GM21619 (cell line): ENCODE data around the gene GET3.
"Not testable (repeated sequence)": the region's sequence is repeated elsewhere in the genome, so short reads cannot be mapped to it uniquely, and the experiment has no call there.

Experiments
- ATAC-seq: cut with Tn5 transposase; IDR thresholded peaks from one replicate; pipeline ENCODE4 v1.9.1; 2021; ENCODE audit not compliant: unreplicated experiment

Gene GET3

GRCh38 chr19:12736995-12737834 is at the start of gene GET3:
GET3 (plus strand) TSS chr19:12737497; CDS start chr19:12737506, 9 bp downstream.
- ATAC-seq: peak; percentile 71

GRCh38 chr19:12689012-12689411 is 48.3 kb upstream of the GET3 start:
- no peak for ATAC-seq

- ATAC-seq: no peak
These were observed 47.6 kb upstream of the GET3 start for GRCh38 chr19:12689581-12690216.

- ATAC-seq: no peak
These were observed 44.3 kb upstream of the GET3 start for GRCh38 chr19:12692960-12693359.

- ATAC-seq: no peak
These were observed 42.7 kb upstream of the GET3 start for GRCh38 chr19:12694641-12695040.

GRCh38 chr19:12695096-12695495 is 42.2 kb upstream of the GET3 start:
- no peak for ATAC-seq

- ATAC-seq: no peak
These were observed 41.8 kb upstream of the GET3 start for GRCh38 chr19:12695514-12695913.

- no peak for ATAC-seq
These were observed 41.3 kb upstream of the GET3 start for GRCh38 chr19:12695997-12696365.

- ATAC-seq: peak; percentile 71
These were observed 40.6 kb upstream of the GET3 start, which contains the start of gene FBXW9 for GRCh38 chr19:12696366-12697335. FBXW9 (minus strand) TSS chr19:12696631; CDS start chr19:12696581, 50 bp downstream.

GRCh38 chr19:12697425-12697824 is 39.9 kb upstream of the GET3 start:
- ATAC-seq: not testable (repeated sequence)

- no peak for ATAC-seq
These were observed 39.2 kb upstream of the GET3 start for GRCh38 chr19:12698138-12698537.

GRCh38 chr19:12701596-12702282 is 35.6 kb upstream of the GET3 start:
- no peak for ATAC-seq

- no peak for ATAC-seq
These were observed 34.3 kb upstream of the GET3 start for GRCh38 chr19:12703046-12703445.

GRCh38 chr19:12705169-12705568 is 32.1 kb upstream of the GET3 start:
- no peak for ATAC-seq

- no peak for ATAC-seq
These were observed 31.5 kb upstream of the GET3 start for GRCh38 chr19:12705654-12706331.

GRCh38 chr19:12706332-12706718 is 31.0 kb upstream of the GET3 start:
- no peak for ATAC-seq

GRCh38 chr19:12708641-12709040 is 28.7 kb upstream of the GET3 start:
- ATAC-seq: no peak

GRCh38 chr19:12711187-12711586 is 26.1 kb upstream of the GET3 start:
- ATAC-seq: no peak

GRCh38 chr19:12712077-12712476 is 25.2 kb upstream of the GET3 start:
- not testable (repeated sequence) for ATAC-seq

- not testable (repeated sequence) for ATAC-seq
These were observed 24.0 kb upstream of the GET3 start for GRCh38 chr19:12713304-12713703.
